Cardiac septum (tissue), 1 donor: ENCODE measurements around the gene NT5DC4. TPM values are rescaled to one million over a fixed set of nuclear protein-coding genes. Genes with fewer than 3 reads are reported as not detected.

Experiments
- DNase-seq: peaks from one replicate; pipeline ENCODE4 v3.0.0-alpha.2; 2020; ENCODE audit warnings: low spot score
- intact Hi-C: fragments of 100-400 bp; cut with DNase I; formaldehyde crosslinking; loops from one replicate; pipeline ENCODE4 v1.14.0; 2022
- total RNA-seq: library from RNA; stranded (reverse); fragmentation: NEBNext Ultra II Directional; extraction: Animal tissue kit (Norgen Biotek cat#: 25700); gene quantifications from one replicate; pipeline ENCODE4 v1.2.1, GENCODE V29; 2021
- donor health status: DM: no; HTN: no; CAD: no.

The NT5DC4 gene
- total RNA-seq, 1 donor from 2014 or later, result not detected

DNA sequence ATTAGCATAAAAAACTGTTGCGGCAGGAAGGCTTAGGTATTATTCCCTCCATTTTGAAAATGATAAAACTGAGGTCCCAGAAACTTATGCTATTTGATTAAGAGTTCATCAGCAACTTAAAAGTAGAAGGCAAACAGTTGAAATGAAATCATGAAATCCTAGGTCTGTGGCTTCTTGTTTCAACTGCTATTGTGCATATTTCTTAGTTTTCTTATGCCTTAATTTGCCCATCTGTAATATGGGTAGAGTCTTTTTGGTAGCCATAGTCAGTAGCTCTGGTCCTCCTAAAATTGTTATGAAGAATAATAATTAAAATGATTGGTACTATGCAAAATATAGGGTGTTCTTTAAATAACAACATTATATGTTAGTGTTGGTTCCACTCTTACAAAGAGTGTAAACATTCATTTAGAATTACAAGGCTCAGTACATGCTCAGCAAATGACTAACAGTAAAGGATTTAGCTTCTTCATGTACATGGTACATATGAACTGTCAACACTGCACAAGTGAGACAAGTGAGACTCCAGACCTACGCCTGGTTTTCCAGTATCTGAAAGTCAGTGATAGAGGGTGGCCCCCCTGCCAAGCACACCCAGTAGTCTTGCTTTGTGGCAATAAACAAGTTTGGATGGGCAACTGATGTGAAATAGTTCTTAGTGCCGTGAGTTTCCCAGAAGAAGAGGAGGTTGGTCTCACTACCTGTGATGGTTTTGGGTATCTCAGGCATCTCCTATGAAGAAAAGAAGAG lies 53.9 kb downstream of the NT5DC4 start:
- intact Hi-C loops, result no loop called here
- no peak for DNase-seq

DNA sequence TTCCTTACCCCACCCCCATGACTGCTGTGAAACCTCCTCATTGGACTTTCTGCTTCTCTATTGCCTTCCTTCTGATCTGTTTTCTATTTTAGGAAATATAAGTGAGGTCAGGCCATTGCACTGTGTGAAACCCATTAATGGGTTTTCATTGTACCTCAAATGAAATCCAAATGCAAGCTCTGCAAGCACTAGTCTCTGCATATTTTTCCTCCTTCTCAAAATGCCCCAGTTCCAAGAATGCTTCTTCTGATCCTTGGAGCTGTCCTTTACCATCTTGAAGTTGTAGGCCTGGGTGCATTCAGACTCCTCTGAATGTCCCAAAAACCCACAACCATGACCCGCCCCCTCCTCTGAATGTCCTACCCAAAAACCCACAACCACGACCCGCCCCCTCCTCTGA lies 55.3 kb downstream of the NT5DC4 start:
- DNase-seq, result no peak
- intact Hi-C loops, result no loop called here

- DNase-seq, result no peak
- intact Hi-C loops, result no loop called here
These were observed 56.2 kb downstream of the NT5DC4 start for GRCh38 chr2:112777036-112777435.

DNA sequence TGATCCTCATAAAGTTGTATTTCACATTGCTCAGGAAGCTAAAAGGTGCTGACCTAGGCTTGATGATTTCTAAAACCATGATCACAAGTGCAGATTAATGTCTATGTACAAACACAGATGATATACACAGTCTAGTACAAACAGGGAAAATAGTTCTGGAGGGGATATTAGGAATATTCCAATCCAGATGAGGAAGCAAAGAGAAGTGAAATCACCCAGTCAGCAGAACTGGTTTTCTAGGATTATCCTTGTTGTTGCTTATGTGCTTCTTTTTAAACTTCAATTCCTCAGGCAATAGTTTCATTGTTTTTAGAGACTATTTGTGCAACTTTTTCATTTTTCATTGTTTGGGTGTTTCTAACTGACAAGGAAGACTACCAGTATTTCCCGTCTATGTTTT lies 58.8 kb downstream of the NT5DC4 start:
- no peak for DNase-seq
- intact Hi-C loops, result no loop called here

- intact Hi-C loops, result no loop called here
- no peak for DNase-seq
These were observed 61.5 kb downstream of the NT5DC4 start for GRCh38 chr2:112782234-112782799.

GRCh38 chr2:112783187-112783714 lies 62.4 kb downstream of the NT5DC4 start:
- DNase-seq, result no peak
- intact Hi-C loops, result no loop called here

GRCh38 chr2:112784199-112785189 lies 63.7 kb downstream of the NT5DC4 start, which contains the start of gene IL1A:
TSS of gene IL1A (minus strand) at chr2:112784493. CDS start at chr2:112783770, 723 bp downstream.
- intact Hi-C loops, result no loop called here

GRCh38 chr2:112787294-112787693 lies 66.5 kb downstream of the NT5DC4 start:
- DNase-seq, result no peak
- intact Hi-C loops, result no loop called here

More at GRCh38 chr2:112784199-112785189, 63.7 kb downstream of the NT5DC4 start, which contains the start of gene IL1A:
- DNase-seq, result no peak

DNA sequence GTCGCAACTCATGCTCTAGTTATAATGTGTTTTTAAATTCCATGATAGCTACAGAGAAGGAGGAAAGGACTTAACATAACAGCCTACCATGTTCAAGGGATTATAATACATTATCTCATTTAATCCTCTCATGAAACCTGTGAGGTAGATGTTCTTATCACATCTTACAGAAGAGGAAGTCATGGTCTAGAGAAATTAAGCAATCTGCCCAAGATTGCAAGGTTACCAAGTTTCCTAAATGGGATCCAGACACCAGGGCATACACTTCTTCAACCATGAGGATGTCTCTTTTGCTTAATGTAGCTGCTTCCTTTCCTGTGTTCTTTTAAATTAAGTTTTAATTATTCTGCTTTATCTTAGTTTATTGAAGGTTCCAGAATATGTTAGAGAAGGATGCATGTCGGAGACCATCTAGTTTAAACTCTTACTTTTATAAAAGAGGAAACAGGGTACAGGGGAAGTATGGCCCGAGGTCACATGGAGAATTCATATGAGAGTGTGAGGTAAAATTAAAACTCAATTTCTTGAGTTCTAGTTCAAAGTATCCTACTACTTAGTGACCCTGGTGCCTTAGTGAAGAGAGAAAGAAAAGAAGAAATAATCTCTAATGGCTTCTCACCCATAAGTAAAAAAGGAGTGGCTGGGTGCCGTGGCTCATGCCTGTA lies 67.0 kb downstream of the NT5DC4 start:
- intact Hi-C loops, result no loop called here
- no peak for DNase-seq

DNA sequence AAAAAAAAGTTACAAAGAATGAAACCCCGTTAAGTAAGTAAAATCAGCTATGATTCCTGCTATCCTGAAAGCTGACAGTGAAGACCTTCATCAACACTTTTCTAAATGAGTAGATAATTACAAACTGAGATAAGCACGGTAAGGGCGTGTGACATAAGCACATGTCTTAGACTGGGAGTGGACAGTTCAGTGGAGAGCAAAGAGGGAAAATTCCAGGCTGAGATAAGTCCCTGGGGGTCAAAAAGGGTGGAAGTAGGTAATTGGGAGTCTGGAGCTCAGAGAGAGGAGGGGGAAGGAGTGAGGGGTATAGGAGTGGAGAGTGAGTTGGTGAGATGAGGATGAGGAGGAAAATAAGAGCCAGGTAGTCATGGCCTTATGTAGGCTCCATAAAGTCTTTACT lies 67.8 kb downstream of the NT5DC4 start:
- intact Hi-C loops, result no loop called here
- DNase-seq, result no peak

Other genes starting within 250 kb of the NT5DC4 start
- gene TTL, start 238.9 kb upstream of the NT5DC4 start, total RNA-seq, result 54.1 TPM
- 10.1 TPM for gene POLR1B, start 178.6 kb upstream of the NT5DC4 start, total RNA-seq
- gene CHCHD5, start 136.4 kb upstream of the NT5DC4 start, total RNA-seq, result 24.9 TPM
- 26.1 TPM for gene SLC20A1, start 75.1 kb upstream of the NT5DC4 start, total RNA-seq
- 0.30 TPM for gene CKAP2L, start 43.6 kb downstream of the NT5DC4 start, total RNA-seq
- gene IL1A, start 63.5 kb downstream of the NT5DC4 start, total RNA-seq, result not detected
- gene IL1B, start 115.8 kb downstream of the NT5DC4 start, total RNA-seq, result 0.48 TPM
- not detected for gene IL37, start 190.1 kb downstream of the NT5DC4 start, total RNA-seq